GM10847 (cell line): ENCODE results near the gene LCOR.

Experiments
- POLR2A ChIP-seq: IDR thresholded peaks from 2 replicates; pipeline ENCODE4 v1.6.1; 2011; ENCODE audit not compliant: insufficient read length; ENCODE audit errors: extremely low read depth

LCOR gene

GRCh38 chr10:96860631-96861277 is 28.7 kb downstream of the LCOR start:
- no peak for TF ChIP-seq POLR2A

- no peak for TF ChIP-seq POLR2A
Observed at GRCh38 chr10:96863922-96864543, 31.9 kb downstream of the LCOR start.

DNA sequence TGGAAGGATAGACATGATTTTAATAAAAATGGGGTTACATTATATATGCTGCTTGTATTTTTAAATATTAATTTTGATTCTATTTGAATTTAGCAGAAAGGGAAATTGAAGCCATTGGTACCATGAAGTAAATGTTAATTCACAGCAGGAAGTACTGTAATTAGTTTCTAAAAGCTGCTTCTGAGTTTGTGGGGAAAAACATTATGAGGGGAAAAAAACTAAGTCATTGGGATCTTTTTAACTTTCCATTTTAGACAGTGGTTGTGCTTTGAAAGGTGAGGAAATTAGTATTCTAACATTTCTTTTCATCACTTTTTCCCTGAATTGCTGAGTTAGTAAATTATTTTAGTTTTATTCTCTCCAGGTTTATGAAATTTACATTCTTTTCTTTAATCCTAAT is 41.0 kb downstream of the LCOR start:
- no peak for TF ChIP-seq POLR2A

DNA sequence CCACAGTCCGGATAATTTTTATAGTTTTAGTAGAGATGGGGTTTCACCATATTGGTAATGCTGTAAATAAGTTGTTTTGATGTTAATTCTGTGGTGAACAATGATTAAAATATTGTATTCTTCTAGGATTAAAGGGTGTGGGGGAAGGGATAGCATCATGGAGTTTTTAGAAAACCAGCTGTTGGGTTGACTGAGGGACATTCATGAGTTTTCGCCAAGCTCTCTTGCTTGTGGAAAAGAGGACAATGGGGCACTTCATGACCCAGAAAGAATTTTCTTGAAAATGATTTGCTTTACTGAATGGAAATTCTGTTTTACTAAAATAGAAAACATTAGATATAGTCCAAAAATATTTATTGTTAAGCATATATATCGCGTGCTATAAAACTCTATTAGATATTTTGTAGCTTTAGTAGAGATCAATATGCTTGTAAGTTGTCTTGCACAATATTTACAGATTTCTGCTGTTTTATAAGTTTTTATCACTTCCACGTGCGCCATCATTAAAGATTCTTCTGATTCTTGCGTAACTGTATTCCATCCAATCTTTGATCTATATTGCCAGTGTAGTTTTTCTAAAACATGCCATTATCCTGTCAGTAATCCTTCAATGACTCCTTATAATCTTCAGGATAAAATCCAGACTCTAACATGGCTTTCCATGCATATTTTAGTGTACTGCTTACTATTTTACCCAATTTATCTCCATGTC is 41.8 kb downstream of the LCOR start:
- TF ChIP-seq POLR2A: no peak

GRCh38 chr10:96878057-96878456 is 46.0 kb downstream of the LCOR start:
- no peak for TF ChIP-seq POLR2A

GRCh38 chr10:96880575-96880974 is 48.5 kb downstream of the LCOR start:
- TF ChIP-seq POLR2A: no peak

DNA sequence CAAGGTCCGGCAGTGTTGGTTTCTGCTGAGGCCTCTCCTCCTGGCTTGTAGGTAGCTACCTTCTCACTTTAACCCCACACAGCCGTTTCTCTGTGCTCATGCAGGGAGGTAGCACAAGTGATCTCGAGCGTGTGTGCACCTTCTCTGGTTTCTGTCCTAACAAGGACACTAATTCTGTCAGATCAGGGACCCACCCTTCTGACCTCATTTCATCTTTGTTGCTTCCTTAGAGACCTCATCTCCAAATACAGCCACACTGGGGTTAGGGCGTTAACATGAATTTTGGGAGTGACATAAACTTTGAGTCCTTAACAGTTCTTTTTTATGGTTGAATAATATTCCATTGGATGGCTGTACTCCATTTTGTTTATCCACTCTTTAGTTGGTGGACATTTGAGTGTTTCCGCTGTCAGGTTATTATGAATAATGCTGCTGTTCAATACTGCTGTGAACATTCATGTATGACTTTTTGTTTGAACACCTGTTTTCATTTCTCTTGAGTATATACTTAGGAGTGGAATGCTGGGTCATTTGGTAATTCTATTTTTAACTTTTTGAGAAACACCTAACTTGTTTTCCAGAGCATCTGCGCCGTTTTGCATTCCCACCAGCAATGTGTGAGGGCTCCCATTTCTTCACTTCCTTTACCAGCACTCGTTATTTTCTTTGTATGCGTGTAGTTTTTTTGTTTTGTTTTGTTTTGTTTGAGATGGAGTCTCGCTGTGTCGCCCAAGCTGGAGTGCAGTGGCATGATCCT is 57.5 kb downstream of the LCOR start:
- TF ChIP-seq POLR2A: no peak

DNA sequence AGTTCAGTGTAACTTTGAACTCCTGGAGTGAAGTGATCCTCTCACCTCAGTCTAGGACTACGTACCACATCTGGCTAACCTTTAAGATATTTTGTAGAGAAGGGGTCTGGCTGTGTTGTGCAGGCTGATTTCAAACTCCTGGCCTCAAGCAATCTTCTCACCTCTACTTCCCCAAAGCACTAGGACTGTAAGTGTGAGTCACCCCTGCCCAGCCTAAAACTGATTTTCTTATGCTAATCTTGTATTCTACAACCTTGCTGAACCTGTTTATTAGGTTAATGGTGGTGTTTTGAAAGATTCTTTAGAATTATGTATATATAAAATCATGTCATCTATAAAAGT is 58.0 kb downstream of the LCOR start:
- TF ChIP-seq POLR2A: no peak

DNA sequence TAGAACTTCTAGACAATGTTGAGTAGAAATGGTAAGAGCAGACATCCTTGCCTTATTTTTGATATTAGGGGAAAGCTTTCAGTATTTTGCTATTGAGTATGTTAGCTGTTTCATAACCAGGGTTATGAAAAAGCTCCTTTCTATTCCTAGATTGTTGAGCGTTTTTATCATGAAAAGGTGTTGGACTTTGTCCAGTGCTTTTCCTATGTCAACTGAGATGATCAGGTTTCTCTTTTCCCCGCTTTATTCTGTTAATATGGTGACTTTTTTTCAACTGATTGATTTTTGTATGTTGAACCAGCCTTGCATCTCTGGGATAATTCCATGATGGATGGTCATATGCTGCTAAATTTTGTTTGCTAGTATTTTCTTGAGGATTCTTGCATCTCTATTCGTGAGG is 58.5 kb downstream of the LCOR start:
- no peak for TF ChIP-seq POLR2A

GRCh38 chr10:96891840-96892239 is 59.7 kb downstream of the LCOR start:
- no peak for TF ChIP-seq POLR2A

GRCh38 chr10:96895662-96896424 is 63.7 kb downstream of the LCOR start:
- TF ChIP-seq POLR2A: no peak

GRCh38 chr10:96896884-96897589 is 64.9 kb downstream of the LCOR start:
- TF ChIP-seq POLR2A: no peak

DNA sequence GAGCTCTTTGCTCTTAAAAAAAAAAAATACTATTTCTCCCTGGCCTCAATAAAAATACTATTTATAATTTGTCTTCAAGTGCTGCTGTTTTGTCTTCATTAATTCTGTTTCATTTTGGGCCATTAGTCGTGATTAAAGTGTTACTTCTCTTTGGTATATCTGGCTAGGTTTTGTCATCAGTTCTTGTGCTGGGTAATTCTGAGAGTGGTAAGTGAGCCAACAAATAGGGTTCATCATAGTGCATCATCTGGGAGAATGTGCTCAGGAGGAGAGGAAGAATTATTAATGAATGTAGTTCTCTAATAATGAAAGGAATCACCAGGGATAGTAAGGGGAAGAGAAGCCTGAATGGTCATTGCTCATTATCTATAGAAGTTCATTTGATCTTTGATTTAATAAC is 70.0 kb downstream of the LCOR start:
- no peak for TF ChIP-seq POLR2A

DNA sequence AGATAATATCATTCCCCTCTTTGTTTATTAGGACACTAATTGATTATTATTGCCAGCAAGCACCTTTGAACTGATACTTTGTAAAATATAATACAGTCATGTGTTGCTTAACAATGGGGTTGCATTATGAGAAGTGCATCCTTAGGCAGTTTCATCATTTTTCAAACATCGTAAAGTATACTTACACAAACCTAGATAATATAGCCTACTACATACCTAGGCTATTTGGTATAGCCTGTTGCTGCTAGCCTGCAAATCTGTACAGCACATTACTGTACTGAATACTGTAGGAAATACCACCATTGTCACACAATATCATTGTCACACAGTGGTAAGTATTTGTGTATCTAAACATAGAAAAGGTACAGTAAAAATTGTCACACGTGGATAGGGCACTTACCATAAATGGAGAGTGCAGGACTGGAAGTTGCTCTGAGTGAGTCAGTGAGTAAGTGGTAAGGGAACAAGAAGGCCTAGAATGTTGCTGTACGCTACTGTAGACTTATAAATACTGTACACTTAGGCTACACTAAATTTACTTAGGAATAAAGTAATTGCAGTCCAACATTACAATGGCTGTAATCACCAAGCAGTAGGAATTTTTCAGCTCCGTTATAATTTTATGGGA is 70.7 kb downstream of the LCOR start:
- no peak for TF ChIP-seq POLR2A
